Upper lobe of right lung (tissue), 1 donor: ENCODE results near the gene TLE5. TPM values are rescaled to one million over a fixed set of nuclear protein-coding genes. Genes with fewer than 3 reads are reported as not detected.
"Not testable (repeated sequence)": the region's sequence is repeated elsewhere in the genome, so short reads cannot be mapped to it uniquely, and the experiment has no call there.

Source experiments
- ATAC-seq: fragments of 200-7000 bp; cut with Tn5 transposase; one replicate; pipeline ENCODE4 v1.9.1; 2020; ENCODE audit warnings: mild to moderate bottlenecking, moderate library complexity
- DNase-seq: peaks from one replicate; pipeline ENCODE4 v3.0.0-alpha.2; 2020
- H3K27ac ChIP-seq: fragments of 200-600 bp; one replicate; pipeline ENCODE4 v1.8.0; 2022
- H3K27me3 ChIP-seq: fragments of 200-600 bp; one replicate; pipeline ENCODE4 v1.8.0; 2022; ENCODE audit warnings: mild to moderate bottlenecking
- H3K36me3 ChIP-seq: fragments of 200-600 bp; one replicate; pipeline ENCODE4 v1.8.0; 2022
- H3K4me1 ChIP-seq: fragments of 200-600 bp; one replicate; pipeline ENCODE4 v1.8.0; 2022
- H3K4me3 ChIP-seq: fragments of 200-600 bp; one replicate; pipeline ENCODE4 v1.8.0; 2022; ENCODE audit warnings: mild to moderate bottlenecking
- H3K9me3 ChIP-seq: fragments of 200-600 bp; one replicate; pipeline ENCODE4 v1.8.0; 2022
- intact Hi-C: fragments of 100-400 bp; cut with DNase I; formaldehyde crosslinking; loops from one replicate; pipeline ENCODE4 v1.11.0; 2022
- total RNA-seq: library from RNA; stranded (reverse); fragmentation: NEBNext Ultra II Directional; extraction: Animal tissue kit (Norgen Biotek cat#: 25700); gene quantifications from one replicate; pipeline ENCODE4 v1.2.1, GENCODE V29; 2021
- TF ChIP-seq, protein P1 (sequence below): fragments of 200-600 bp; IDR thresholded peaks from one replicate; pipeline ENCODE4 v1.8.0; 2022; ENCODE audit warnings: antibody characterized with exemption
- donor health status: DM: no; HTN: yes; CAD: no; lungs with severe emphysema.

The TLE5 gene
- total RNA-seq, 1 donor from 2014 or later, result 458 TPM

DNA sequence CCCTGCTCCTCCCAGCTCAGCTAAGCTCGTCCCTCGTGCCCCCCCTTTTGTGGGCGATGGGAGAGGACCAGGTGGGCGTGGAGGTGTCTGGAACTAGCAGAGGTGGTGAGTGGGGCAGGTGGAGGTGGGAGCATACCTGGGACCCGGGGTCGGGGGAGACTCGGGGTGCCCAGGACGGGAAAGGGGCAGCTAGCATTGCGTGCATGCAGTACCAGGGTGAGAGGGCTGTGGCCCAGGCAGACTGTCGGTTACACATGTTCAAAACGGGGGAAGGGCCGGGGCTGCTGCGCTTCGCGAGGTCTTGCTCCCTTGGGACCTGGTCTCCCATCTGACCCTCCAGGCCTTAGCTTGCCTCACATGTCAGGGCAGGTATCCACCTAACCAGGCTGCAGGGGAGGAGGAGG lies 9.1 kb downstream of the TLE5 start:
- Histone ChIP-seq H3K27ac (no peak overlapping the region), H3K4me3 (no peak overlapping the region), H3K4me1 (peaks cover 20% of the 10 kb centered on the region), H3K36me3 (peaks cover 48% of the 10 kb centered on the region), H3K27me3 (no peaks in the 10 kb centered on the region), H3K9me3 (no peaks in the 10 kb centered on the region)
- intact Hi-C loops, result no loop called here
- ATAC-seq (no peak), DNase-seq (peak; percentile 63)
- TF ChIP-seq, protein P1, sequence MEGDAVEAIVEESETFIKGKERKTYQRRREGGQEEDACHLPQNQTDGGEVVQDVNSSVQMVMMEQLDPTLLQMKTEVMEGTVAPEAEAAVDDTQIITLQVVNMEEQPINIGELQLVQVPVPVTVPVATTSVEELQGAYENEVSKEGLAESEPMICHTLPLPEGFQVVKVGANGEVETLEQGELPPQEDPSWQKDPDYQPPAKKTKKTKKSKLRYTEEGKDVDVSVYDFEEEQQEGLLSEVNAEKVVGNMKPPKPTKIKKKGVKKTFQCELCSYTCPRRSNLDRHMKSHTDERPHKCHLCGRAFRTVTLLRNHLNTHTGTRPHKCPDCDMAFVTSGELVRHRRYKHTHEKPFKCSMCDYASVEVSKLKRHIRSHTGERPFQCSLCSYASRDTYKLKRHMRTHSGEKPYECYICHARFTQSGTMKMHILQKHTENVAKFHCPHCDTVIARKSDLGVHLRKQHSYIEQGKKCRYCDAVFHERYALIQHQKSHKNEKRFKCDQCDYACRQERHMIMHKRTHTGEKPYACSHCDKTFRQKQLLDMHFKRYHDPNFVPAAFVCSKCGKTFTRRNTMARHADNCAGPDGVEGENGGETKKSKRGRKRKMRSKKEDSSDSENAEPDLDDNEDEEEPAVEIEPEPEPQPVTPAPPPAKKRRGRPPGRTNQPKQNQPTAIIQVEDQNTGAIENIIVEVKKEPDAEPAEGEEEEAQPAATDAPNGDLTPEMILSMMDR, result no peak

DNA sequence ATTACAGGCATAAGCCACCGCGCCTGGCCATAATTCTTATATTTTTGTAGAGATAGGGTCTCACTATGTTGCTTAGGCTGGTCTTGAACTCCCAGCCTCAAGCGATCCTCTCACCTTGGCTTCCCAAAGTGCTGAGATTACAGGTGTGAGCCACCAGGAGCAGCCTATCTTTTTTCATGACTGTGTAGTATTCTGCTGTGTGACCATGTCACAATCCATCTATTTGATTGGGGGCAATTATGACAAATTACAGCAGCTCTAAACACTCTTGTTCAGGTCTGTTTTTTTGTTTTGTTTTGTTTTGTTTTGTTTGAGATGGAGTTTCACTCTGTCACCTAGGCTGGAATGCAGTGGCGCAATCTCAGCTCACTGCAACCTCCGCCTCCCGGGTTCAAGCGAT lies 12.3 kb downstream of the TLE5 start:
- not testable (repeated sequence) for ATAC-seq, H3K27me3 ChIP-seq

DNA sequence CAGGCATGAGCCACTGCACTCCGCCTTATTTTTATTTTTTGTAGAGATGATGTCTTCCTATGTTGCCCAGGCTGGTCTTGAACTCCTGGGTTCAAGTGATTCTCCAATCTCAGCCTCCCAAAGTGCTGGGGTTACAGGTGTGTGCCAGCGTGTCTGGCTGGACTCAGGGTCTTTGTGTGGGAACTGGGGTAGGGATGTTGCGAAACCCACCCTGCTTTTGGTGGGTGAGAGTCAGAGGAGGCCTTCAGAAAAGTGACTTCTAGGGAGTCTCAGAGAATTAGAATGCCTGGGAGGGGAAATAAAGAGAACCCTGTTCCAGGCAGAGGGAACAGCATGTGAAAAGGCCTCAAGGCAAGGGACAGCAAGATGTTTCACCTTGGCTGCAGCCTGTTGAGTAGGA lies 13.2 kb downstream of the TLE5 start:
- ATAC-seq (no peak), DNase-seq (no peak)
- intact Hi-C loops, result no loop called here
- Histone ChIP-seq H3K4me1 (peaks cover 12% of the 10 kb centered on the region), H3K27ac (no peak overlapping the region), H3K27me3 (no peaks in the 10 kb centered on the region), H3K4me3 (no peak overlapping the region), H3K9me3 (no peaks in the 10 kb centered on the region), H3K36me3 (peaks cover 10% of the 10 kb centered on the region)
- TF ChIP-seq, protein P1, result no peak

More for the DNA sequence above, 12.3 kb downstream of the TLE5 start:
- DNase-seq, H3K9me3 ChIP-seq, intact Hi-C loops, H3K4me3 ChIP-seq, H3K27ac ChIP-seq: not testable (repeated sequence)
- Histone ChIP-seq H3K4me1 (peaks cover 12% of the 10 kb centered on the region), H3K36me3 (peaks cover 20% of the 10 kb centered on the region)

GRCh38 chr19:3048190-3048533 lies 14.1 kb downstream of the TLE5 start:
- peaks cover 1% of the 10 kb centered on the region for H3K36me3 ChIP-seq
- no peak overlapping the region for H3K4me3 ChIP-seq
- peaks cover 12% of the 10 kb centered on the region for H3K4me1 ChIP-seq
- H3K9me3 ChIP-seq, result no peaks in the 10 kb centered on the region
- intact Hi-C loops, result no loop called here
- no peak for DNase-seq
- H3K27me3 ChIP-seq, result no peaks in the 10 kb centered on the region
- no peak for ATAC-seq
- TF ChIP-seq, protein P1, result no peak
- H3K27ac ChIP-seq, result no peak overlapping the region

DNA sequence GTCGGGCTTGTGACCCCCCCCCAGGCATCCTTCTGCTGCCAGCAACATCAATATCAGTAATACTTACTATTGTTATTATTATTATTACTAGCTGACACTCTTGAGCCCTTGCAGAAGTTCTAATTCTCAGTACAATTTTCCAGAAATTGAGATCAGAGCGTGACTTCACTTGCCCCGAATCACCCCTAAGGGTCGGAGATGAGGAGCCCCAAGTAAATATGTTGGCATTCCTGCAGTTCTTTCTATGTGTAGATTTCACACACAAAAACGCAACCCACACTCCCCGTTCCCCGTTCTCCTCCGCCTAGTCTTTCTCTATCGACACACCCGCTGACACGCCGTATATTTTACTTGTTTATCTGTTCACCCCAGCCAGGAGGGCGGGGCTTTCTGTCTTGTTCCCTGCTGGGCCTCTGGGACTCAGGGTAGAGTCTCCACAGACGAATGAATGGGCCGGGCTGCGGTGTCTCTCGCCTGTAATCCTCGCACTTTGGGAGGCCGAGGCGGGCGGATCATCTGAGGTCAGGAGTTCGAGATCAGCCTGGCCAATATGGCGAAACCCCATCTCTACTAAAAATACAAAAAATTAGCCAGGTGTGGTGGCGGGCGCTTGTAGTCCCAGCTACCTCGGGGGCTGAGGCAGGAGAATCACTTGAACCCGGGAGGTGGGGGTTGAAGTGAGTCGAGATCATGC lies 14.7 kb downstream of the TLE5 start:
- H3K4me1 ChIP-seq, result peaks cover 12% of the 10 kb centered on the region
- H3K9me3 ChIP-seq, result no peaks in the 10 kb centered on the region
- intact Hi-C loops, result no loop called here
- peak overlapping the region; percentile 37 for H3K4me3 ChIP-seq
- peak; percentile 83 for ATAC-seq
- H3K27ac ChIP-seq, result peak overlapping the region; percentile 30
- H3K36me3 ChIP-seq, result no peaks in the 10 kb centered on the region
- DNase-seq, result peak; percentile 82
- TF ChIP-seq, protein P1, result no peak
- H3K27me3 ChIP-seq, result no peaks in the 10 kb centered on the region

DNA sequence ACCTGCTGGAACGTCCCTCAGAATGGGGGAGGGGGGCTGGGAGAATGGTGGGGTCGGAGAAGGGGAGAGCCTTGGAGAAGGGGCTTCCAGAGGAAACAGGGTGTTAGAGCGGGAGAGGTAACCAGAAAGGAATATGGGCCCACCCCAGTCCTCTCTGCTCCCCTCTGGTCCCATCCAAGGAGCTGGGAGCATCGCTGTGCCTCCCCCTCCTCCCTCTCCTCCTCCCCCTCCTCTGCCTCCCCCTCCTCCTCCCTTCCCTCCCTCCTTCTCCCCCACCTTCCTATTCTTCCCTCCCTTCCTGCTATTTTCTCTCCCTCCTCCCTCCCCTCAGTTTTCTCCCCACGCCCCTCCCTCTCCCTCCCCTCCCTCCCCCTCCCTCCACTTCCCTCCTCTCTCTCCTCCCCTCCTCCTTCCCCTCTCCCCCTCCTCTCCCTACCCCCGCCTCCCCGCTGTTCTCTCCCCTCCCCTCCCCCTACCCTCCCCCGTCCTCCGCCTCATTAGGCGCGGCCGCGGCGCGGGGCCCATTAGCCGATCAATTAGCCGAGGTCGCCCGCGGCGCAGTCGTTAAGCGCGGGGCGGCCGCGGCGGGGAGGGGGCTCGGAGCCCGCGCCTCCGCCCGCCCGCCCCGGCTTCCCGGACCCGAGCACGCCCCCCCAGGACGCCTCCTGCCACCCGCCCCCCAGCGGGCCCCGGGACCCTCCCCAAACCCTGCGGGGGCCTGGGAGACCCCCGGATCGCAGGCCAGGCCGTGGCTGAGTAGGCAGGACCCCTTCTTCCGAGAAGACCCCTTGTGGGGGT lies 15.4 kb downstream of the TLE5 start:
- TF ChIP-seq, protein P1, result no peak
- intact Hi-C loops, result no loop called here
- H3K9me3 ChIP-seq, result no peaks in the 10 kb centered on the region
- H3K27ac ChIP-seq, result peak overlapping the region; percentile 30
- ATAC-seq, result peak; percentile 37
- H3K27me3 ChIP-seq, result no peaks in the 10 kb centered on the region
- H3K36me3 ChIP-seq, result no peaks in the 10 kb centered on the region
- peaks cover 12% of the 10 kb centered on the region for H3K4me1 ChIP-seq
- no peak for DNase-seq
- peak overlapping the region; percentile 37 for H3K4me3 ChIP-seq
